Astrocyte of the spinal cord (primary cell): Measurements from ENCODE around the gene CTDSP1.
A peak's percentile ranks its signal among the peaks of the same experiment; 100 is the strongest.

Experiments
- DNase-seq: peaks from one replicate; pipeline ENCODE4 v3.0.0; 2011; ENCODE audit warnings: low read depth, low spot score
- H3K4me3 ChIP-seq: 2 replicates; pipeline ENCODE4 v1.5.1; 2011; ENCODE audit warnings: low read depth, mild to moderate bottlenecking, low read length, moderate library complexity
- in situ Hi-C: cut with HindIII; loops from 2 replicates; pipeline ENCODE4 v1.10.0; 2017; ENCODE audit warnings: low sequenced_read_pairs
- TF ChIP-seq, protein P1 (sequence below): IDR thresholded peaks from 2 replicates; pipeline ENCODE4 v1.5.1; 2012; ENCODE audit warnings: low read depth, mild to moderate bottlenecking, low read length, inconsistent platforms

CTDSP1 gene

DNA sequence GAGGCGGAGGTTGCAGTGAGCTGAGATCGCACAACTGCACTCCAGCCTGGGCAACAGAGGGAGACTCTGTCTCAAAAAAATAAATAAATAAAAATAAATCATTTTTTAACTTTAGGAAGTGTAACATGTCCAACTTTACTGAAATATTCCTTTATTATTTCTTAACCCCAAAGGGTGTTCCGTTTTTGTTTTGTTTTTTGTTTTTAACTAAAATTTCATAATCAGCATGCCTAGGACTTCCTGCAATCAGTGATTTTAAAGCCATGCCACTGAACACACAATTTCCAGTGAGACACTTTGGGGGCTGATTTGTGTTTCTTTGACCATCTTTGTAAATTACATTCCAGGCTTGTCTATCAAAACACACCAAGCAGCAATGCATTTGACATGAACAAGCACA lies 35.9 kb upstream of the CTDSP1 start:
- TF ChIP-seq, protein P1, sequence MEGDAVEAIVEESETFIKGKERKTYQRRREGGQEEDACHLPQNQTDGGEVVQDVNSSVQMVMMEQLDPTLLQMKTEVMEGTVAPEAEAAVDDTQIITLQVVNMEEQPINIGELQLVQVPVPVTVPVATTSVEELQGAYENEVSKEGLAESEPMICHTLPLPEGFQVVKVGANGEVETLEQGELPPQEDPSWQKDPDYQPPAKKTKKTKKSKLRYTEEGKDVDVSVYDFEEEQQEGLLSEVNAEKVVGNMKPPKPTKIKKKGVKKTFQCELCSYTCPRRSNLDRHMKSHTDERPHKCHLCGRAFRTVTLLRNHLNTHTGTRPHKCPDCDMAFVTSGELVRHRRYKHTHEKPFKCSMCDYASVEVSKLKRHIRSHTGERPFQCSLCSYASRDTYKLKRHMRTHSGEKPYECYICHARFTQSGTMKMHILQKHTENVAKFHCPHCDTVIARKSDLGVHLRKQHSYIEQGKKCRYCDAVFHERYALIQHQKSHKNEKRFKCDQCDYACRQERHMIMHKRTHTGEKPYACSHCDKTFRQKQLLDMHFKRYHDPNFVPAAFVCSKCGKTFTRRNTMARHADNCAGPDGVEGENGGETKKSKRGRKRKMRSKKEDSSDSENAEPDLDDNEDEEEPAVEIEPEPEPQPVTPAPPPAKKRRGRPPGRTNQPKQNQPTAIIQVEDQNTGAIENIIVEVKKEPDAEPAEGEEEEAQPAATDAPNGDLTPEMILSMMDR, result no peak
- in situ Hi-C loops, result no loop called here
- no peak for DNase-seq
- no peak overlapping the region for H3K4me3 ChIP-seq

DNA sequence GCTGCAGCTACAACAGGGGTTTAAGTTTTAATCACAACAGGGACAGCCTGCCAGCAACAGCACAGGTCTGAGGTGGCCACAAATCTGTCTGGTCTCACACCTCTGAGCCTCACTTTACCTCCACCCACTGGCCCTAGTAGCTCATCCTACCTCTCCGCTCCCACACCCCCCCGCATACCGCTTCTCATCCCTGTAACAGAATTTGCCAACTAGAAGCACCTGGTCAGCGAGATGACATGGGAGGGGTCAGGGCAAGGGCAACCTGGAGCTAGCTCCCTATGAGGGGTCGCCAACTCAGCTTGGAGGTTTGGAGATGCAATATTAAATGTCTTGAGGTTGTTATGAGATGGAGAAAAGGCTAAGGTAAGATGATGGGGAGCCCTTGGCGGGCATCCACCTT lies 35.5 kb upstream of the CTDSP1 start:
- TF ChIP-seq, protein P1, result no peak
- no peak overlapping the region for H3K4me3 ChIP-seq
- in situ Hi-C loops, result no loop called here
- no peak for DNase-seq

DNA sequence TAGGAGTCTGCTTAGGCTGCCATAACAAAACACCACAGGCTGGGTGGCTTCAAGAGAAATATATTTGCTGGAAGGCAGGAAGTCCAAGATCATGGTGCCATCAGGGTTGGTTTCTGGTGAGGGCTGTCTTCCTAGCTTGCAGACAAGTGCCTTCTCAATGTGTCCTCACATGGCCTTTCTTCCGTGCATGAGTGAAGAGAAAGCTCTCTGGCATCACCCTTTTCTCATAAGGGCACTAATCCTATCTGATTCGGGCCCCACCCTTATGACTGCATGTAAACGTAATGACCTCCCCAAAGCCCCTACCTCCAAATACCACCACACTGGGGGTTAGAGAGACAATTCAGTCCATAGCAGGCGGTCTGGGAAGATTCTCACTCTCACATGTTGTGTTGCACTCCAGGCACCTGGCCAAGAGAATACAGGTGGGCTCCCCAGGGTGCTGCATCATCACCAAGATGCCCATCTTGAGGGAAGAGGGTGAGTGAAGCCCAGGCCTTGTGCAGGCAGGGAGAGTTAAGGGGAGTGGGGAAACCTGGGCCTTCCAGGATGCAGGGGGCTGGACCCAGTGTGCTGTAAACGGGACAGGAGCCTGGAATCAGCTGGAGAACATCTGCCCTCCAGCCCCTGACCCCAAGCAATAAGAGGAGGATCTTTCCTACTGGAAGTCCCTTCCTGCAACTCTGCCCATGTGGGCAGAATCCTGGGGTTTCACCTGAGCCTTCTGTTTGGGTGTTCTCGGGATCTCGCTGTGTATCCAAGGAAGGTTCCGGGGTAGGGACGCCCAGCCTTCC lies 32.9 kb upstream of the CTDSP1 start:
- DNase-seq, result no peak
- in situ Hi-C loops, result no loop called here
- TF ChIP-seq, protein P1, result no peak
- H3K4me3 ChIP-seq, result no peak overlapping the region

DNA sequence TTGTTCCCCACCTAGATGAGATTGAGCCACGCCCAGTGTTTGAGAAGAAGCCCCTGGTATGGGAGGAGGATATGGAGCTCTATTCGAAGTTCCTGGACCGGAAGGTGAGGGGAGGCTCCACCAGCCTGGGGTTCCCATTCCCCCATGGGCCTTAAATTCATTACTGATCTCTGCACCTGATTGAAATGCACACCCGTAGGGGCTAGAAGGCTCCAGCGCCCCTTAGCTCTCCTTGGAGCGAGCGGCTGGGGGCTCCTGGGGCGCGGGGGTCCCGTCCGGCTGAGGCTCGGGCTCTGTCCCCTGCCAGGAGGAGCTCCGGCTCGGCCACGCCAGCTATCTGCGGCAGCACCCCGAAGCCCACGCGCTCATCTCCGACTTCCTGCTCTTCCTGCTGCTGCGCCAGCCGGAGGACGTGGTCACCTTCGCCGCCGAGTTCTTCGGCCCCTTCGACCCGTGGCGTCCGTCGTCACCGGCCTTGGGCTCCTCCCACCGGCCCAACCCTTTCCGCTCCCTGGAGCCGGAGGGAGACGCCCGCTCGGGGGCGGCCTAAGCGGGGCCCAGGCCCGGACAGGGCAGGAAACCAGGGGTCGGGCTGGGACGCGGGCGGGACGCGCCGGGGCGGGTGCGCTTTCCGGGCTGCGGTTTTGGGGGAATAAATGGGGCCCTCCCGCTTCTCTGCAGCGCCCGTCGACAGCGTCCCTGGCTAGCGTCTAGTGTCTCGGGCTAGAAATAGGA lies 32.1 kb upstream of the CTDSP1 start:
- in situ Hi-C loops, result no loop called here
- TF ChIP-seq, protein P1, result no peak
- DNase-seq, result peak; percentile 53
- peak overlapping the region; percentile 42 for H3K4me3 ChIP-seq

DNA sequence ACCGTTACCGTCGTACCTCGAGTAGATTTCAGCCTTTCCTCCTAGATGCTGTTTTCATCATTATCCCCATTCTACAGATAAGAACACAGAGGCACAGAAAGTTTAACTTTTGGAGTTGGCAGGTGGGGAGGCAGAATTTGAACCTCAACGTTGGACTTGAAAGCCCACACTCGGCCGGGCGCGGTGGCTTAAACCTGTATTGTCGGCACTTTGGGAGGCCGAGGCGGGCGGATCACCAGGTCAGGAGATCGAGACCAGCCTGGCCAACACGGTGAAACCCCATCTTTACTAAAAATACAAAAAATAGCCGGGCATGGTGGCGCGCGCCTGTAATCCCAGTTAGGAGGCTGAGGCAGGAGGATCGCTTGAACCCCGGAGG lies 31.5 kb upstream of the CTDSP1 start:
- TF ChIP-seq, protein P1, result no peak
- no peak for DNase-seq
- in situ Hi-C loops, result no loop called here
- H3K4me3 ChIP-seq, result peak overlapping the region; percentile 42

DNA sequence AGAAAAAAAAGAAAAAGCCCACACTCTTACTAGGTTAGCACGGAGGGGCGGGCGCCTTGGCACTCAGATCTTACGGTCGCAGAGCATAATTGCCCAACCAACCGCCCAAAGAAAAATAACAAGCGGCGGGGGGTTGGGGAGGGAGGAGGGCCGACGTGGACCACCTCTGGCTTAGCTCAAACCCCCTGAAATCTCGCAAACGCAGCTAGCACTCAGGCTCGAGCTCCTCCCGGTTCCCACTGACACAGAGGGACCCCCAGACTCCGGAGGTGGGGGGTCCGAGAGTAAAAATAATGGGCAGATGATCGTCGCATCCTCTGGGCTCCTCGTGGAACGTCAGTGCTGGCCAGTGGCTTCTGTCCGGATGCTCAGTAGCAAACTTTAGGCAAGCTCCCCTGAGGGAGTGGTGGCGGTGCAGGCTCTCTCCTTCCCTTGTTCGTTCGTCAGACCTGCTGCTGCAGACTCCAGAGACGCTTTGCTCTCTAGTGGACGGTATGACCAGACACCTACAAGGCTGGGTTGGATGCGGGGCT lies 31.0 kb upstream of the CTDSP1 start:
- H3K4me3 ChIP-seq, result no peak overlapping the region
- no peak for DNase-seq
- in situ Hi-C loops, result no loop called here
- TF ChIP-seq, protein P1, result no peak
